Tongue (tissue), 2 donors: ENCODE data around the gene GNG7. TPM values are rescaled to one million over a fixed set of nuclear protein-coding genes. Genes with fewer than 3 reads are reported as not detected.
"Not testable (repeated sequence)": the region's sequence is repeated elsewhere in the genome, so short reads cannot be mapped to it uniquely, and the experiment has no call there.

Experiments
- DNase-seq: peaks from one replicate; pipeline ENCODE4 v3.0.0-alpha.2; 2015
- total RNA-seq: library from RNA; depleted of rRNA; stranded (reverse); fragments of >200 nt; gene quantifications from one replicate; pipeline ENCODE4 v1.2.3, GENCODE V29; 2014

Gene GNG7
- total RNA-seq, 1 donor from 2014 or later: 3.2 TPM

GRCh38 chr19:2507109-2507508, 195.4 kb downstream of the GNG7 start:
- peak; percentile 76 for DNase-seq

GRCh38 chr19:2506656-2507055, 195.8 kb downstream of the GNG7 start:
- DNase-seq: not testable (repeated sequence)

GRCh38 chr19:2503521-2504109, 198.9 kb downstream of the GNG7 start:
- no peak for DNase-seq

- peak; percentile 39 for DNase-seq
These were observed 201.6 kb downstream of the GNG7 start for GRCh38 chr19:2500841-2501261.

- peak; percentile 30 for DNase-seq
These were observed 202.3 kb downstream of the GNG7 start for GRCh38 chr19:2500156-2500555.

- DNase-seq: peak; percentile 25
These were observed 205.3 kb downstream of the GNG7 start for GRCh38 chr19:2497186-2497585.

GRCh38 chr19:2495651-2496316, 206.7 kb downstream of the GNG7 start:
- peak; percentile 78 for DNase-seq

- peak; percentile 92 for DNase-seq
These were observed 207.3 kb downstream of the GNG7 start for GRCh38 chr19:2495130-2495641.

- peak; percentile 84 for DNase-seq
These were observed 207.9 kb downstream of the GNG7 start for GRCh38 chr19:2494447-2495129.

GRCh38 chr19:2494084-2494446, 208.4 kb downstream of the GNG7 start:
- DNase-seq: peak; percentile 18

- DNase-seq: not testable (repeated sequence)
These were observed 209.0 kb downstream of the GNG7 start for GRCh38 chr19:2493448-2493847.

GRCh38 chr19:2492870-2493269, 209.6 kb downstream of the GNG7 start:
- no peak for DNase-seq

- DNase-seq: peak; percentile 81
These were observed 211.2 kb downstream of the GNG7 start for GRCh38 chr19:2491130-2491801.

GRCh38 chr19:2490659-2491058, 211.8 kb downstream of the GNG7 start:
- DNase-seq: no peak

- peak; percentile 76 for DNase-seq
These were observed 213.4 kb downstream of the GNG7 start for GRCh38 chr19:2488942-2489731.

GRCh38 chr19:2488405-2488941, 214.0 kb downstream of the GNG7 start:
- no peak for DNase-seq

- no peak for DNase-seq
These were observed 214.7 kb downstream of the GNG7 start for GRCh38 chr19:2487842-2488241.

GRCh38 chr19:2487090-2487489, 215.4 kb downstream of the GNG7 start:
- DNase-seq: no peak

- no peak for DNase-seq
These were observed 217.1 kb downstream of the GNG7 start for GRCh38 chr19:2485428-2485827.

- DNase-seq: no peak
These were observed 218.1 kb downstream of the GNG7 start for GRCh38 chr19:2484178-2484937.
